DMS53 treated with DMSO at 0.1 percent for 48 hours (cell line): ENCODE results near the gene RBM10.
"Not testable (repeated sequence)": the region's sequence is repeated elsewhere in the genome, so short reads cannot be mapped to it uniquely, and the experiment has no call there.

Experiments used
- DNase-seq: peaks from one replicate; lab custom pipeline; 2025; ENCODE audit not compliant: unreplicated experiment; lab: John Stamatoyannopoulos, UW

Gene RBM10, protein sequence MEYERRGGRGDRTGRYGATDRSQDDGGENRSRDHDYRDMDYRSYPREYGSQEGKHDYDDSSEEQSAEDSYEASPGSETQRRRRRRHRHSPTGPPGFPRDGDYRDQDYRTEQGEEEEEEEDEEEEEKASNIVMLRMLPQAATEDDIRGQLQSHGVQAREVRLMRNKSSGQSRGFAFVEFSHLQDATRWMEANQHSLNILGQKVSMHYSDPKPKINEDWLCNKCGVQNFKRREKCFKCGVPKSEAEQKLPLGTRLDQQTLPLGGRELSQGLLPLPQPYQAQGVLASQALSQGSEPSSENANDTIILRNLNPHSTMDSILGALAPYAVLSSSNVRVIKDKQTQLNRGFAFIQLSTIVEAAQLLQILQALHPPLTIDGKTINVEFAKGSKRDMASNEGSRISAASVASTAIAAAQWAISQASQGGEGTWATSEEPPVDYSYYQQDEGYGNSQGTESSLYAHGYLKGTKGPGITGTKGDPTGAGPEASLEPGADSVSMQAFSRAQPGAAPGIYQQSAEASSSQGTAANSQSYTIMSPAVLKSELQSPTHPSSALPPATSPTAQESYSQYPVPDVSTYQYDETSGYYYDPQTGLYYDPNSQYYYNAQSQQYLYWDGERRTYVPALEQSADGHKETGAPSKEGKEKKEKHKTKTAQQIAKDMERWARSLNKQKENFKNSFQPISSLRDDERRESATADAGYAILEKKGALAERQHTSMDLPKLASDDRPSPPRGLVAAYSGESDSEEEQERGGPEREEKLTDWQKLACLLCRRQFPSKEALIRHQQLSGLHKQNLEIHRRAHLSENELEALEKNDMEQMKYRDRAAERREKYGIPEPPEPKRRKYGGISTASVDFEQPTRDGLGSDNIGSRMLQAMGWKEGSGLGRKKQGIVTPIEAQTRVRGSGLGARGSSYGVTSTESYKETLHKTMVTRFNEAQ

DNA sequence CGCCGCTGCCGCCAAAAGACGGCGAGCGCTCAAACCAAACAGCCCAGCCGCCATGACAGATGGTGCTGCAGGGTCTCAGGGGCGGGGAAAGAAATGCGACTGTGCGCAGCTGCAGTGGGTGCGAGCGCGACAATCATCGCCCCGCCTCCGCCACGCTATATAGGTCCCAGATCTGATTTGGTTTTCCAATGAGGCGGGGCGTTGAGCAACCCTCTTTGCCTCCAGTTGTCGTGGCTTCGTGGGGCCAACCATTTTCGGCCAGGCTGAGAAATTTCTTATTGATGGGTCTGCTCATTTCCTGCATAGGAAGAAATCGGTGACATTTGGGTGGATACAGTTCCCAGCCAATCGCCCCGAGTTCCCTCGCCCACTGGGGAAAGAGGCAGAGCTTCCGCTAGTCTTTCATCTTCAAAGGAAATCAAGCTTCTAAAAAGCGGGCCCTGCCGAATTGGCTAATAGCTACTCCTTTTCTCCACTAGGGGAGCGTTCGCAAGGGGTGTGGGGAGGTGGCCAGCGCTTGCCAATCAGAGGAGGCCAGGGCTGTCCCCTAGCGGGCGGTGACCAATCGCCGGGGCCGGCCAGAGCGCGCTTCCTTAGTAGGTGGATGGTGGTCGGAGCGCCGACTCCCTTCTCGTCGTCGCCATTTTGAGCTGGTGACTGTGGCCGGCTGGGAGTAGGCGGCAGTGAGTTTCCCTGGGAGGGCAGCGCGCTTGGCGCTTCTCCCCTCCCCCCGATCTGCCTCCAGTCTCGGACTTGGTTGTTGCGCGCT is at the start of gene RBM10, which contains the start of gene NDUFB11:
TSS of gene RBM10 (plus strand) at position 596 of the 769 bp plus-strand sequence. CDS start 2,261 bp downstream, outside the sequence.
TSS of gene NDUFB11 (minus strand) at position 77 of the 769 bp plus-strand sequence. CDS start at position 54, 23 bp downstream.
- peak; percentile 91 for DNase-seq

- DNase-seq = no peak
These were observed 48.0 kb upstream of the RBM10 start for GRCh38 chrX:47097018-47097417.

DNA sequence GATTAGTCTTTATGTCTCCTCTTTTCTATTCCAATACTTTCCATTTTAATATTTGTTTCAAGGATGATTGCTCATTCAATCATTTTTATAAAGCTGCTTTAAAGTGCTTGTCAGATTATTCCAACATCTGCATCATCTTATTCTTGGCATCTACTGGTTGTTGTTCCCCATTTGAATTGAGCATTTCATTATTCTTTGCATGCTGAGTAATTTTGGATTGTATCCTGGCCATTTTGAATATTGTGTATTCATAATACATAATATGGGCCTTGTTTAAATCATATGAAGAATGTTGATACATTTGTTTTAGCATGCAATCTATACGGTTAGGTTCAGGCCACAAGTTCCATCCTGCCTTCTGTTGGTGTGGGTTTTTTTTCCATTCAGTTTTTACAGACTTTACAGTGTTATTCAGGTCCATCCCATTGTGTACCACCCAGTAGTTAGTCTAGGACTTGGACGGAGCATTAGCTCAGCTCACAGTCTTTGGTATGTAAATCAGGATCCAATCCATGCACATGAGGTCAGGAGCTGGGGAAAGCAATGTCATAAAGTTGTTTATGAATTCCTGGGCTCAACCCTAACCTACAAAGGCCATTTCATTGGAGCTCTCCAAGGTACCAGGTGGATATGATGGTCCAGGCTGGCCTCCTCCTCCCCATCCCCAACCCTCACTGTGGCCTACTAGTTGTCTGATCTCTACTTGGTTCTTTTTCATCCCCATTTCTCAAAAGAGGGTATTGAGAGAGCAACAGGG is 46.5 kb upstream of the RBM10 start:
- DNase-seq = no peak

- no peak for DNase-seq
These were observed 43.8 kb upstream of the RBM10 start for GRCh38 chrX:47101206-47101605.

DNA sequence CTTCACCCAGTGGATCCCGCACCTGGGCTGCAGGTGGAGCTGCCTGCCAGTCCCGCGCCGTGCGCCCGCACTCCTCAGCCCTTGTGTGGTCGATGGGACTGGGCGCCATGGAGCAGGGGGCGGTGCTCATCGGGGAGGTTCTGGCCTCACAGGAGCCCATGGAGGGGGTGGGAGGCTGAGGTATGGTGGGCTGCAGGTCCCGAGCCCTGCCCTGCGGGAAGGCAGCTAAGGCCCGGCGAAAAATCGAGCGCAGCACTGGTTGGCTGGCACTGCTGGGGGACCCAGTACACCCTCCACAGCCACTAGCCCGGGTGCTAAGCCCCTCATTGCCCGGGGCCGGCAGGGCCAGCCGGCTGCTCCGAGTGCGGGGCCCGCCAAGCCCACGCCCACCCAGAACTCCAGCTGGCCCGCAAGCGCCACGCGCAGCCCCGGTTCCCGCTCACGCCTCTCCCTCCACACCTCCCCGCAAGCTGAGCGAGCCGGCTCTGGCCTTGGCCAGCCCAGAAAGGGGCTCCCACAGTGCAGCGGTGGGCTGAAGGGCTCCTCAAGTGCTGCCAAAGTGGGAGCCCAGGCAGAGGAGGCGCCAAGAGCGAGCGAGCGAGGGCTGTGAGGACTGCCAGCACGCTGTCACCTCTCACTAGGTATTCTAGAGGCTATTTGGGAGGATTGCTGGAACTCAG is 33.9 kb upstream of the RBM10 start:
- DNase-seq = not testable (repeated sequence)

DNA sequence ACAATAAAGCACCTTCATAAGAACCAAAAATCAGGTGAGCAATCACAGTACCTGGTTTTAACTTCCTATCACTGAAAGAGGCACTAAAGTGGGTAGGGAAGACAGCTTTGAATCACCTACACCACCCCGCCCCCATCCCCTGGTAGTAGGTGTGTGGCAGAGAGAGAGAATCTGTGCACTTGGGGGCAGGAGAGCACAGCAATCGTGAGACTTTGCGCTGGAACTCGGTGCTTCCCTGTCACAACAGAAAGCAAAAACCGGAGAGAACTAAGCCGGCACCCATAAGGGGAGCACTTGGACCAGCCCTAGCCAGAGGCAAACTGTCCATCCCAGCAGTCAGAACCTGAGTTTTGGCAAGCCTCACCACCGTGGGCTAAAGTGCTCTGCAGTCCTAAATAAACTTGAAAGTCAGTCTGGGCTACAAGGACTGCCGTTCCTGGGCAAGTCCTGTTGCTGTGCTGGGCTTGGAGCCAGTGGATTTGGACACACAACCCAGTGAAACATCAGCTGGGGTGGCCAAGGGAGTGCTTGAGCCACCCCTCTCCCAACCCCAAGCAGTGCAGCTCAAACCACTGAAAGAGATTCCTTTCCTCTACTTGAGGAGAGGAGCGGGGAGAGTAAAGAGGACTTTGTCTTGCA is 32.6 kb upstream of the RBM10 start:
- no peak for DNase-seq

GRCh38 chrX:47116551-47117110 is 28.4 kb upstream of the RBM10 start:
- not testable (repeated sequence) for DNase-seq

- not testable (repeated sequence) for DNase-seq
These were observed 20.6 kb upstream of the RBM10 start for GRCh38 chrX:47124466-47124865.

GRCh38 chrX:47129157-47129898 is 15.7 kb upstream of the RBM10 start:
- peak; percentile 87 for DNase-seq

DNA sequence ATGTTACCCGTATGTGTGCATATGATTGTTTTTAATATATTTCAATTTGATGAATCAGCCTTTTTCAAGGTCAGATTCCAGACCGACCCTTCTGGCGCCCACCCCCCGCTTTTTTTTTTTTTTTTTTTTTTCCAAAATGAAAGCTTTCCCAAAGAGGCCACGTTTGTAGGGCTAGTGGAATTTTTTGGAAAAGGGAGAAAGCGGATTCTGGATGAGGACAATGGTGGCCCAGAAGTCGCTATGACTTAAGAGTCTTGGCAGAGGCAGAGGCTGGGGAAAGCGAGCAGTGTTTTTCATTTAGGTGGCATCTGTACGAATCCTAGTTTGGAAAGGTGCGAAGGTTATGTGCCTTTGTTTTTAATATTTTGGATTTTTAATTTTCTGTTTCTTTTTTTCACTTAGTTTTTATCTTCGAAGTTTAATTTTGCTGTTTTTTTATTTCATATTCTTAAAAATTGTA is 15.1 kb upstream of the RBM10 start:
- no peak for DNase-seq

DNA sequence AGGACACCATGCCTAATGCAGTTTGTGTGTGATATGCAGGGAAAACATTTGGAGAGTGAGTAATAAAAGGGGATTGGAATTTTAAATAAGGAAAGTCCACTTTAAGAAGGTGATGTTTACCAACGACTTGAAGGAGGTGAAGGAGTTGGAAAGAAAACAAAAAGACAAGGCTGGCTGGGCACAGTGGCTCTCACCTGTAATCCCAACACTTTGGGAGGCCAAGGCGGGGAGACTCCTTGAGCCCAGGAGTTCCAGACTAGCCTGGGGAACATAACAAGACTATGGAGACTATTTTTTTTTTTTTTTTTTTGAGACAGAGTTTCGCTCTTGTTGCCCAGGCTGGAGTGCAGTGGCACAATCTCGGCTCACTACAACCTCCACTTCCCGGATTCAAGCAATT is 11.5 kb upstream of the RBM10 start:
- no peak for DNase-seq

DNA sequence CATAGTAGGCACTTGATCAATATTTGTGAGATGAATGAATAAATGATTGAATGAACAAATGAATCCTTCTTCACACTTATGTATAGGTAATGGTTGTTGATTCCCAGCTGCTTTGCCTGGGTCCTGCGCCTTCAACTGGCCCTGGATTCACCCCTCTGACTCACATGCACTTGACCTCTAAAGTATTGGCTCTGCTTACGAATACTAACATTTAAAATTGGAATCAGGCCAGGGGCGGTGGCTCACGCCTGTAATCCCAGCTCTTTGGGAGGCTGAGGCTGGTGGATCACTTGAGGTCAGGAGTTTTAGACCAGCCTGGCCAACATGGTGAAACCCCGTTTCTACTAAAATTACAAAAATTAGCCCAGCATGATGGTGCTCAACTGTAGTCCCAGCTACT is 9.4 kb upstream of the RBM10 start:
- peak; percentile 55 for DNase-seq

GRCh38 chrX:47138171-47138570 is 6.8 kb upstream of the RBM10 start:
- no peak for DNase-seq

DNA sequence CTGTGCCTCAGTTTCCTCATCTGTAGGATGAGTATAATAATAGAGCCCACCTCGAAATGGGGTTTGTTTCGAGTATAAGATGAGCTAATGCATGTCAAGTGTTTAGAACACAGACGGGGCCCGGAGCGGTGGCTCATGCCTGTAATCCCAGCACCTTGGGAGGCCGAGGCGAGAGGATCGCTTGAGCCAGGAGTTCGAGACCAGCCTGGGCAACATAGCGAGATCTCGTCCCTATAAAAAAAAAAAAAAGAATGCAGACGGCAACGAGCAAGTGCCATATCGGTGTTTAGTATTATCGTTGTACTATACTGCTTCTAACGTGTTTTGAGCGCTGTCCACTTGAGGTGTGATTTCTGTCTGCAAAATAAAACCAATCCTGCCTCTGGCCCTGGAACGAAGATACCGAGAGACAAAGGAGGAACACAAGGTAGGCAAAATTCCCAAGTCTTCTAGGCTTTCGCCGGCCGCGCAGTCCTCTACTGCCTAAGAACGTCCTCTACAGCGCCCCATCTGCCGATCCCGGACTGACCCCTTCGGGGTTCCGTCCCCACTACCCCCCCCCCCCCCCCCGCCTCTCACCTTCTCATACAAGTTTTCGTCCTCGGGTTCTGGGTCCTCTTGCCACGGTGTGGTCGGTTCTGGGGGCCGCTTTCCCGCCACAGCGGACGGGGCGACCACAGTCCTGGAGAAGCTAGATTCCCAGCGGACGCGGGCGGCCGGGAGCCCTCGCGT is 961 bp upstream of the RBM10 start:
- DNase-seq = peak; percentile 24

DNA sequence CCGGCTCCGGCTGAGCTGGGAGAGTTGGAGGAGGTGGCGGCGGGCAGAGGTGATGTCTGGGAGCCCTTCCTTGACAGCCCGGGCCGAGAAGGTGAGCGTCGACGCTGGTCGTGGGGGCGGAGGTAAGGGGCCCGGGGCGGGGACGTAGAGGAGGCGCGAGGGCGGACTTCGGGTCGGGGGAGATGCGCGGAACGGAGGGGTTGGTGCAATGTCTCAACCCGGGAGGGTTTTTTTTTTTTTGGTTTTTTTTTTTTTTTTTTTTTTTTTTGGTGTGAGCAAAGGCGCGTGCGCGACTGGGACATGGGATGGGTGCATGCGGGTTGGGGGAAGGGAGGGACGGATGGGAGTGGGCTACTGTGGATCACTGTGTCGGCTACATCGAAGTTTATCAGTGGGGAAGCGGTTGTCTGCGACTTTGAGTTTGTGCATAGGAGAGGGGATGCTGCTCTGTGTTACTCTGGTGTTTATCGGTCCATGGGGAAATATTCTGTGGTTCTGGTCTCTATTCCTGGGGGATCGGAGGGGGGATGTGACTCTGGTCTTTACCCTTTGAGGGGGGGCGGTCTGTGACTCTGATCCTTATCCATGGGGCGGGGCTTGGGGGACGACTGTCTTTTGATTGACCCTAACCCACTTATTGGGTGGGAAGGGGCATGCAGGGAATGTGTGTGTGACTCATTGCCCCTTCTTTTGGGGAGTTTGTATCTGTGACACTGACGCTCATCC is 537 bp downstream of the RBM10 start:
- no peak for DNase-seq

GRCh38 chrX:47146121-47146935 is 1.3 kb downstream of the RBM10 start:
- no peak for DNase-seq
